GM23338 (cell line): ENCODE data around the gene ANKRD65.

ENCODE experiments used
- CREB1 ChIP-seq: fragments of 250-450 bp; sonication (Bioruptor Pico); IDR thresholded peaks from 2 replicates; pipeline ENCODE4 v1.5.0; 2020; ENCODE audit warnings: low read depth, mild to moderate bottlenecking, moderate library complexity
- EZH2 ChIP-seq: fragments of 200-600 bp; sonication (generic); IDR thresholded peaks from one replicate; pipeline ENCODE4 v1.8.0; 2017; ENCODE audit warnings: antibody characterized with exemption, mild to moderate bottlenecking, low read depth; ENCODE audit not compliant: unreplicated experiment
- EZH2phosphoT487 ChIP-seq: fragments of 200-600 bp; sonication (generic); IDR thresholded peaks from one replicate; pipeline ENCODE4 v1.8.1; 2018; ENCODE audit warnings: antibody characterized with exemption; ENCODE audit not compliant: unreplicated experiment
- POLR2AphosphoS5 ChIP-seq: IDR thresholded peaks from 2 replicates; pipeline ENCODE4 v1.6.1; 2016; ENCODE audit warnings: antibody characterized with exemption, low read depth
- TF ChIP-seq, protein P1 (sequence below), 2 experiments: fragments of 200-600 bp in 1 of 2; sonication (generic) in 1 of 2; conservative IDR thresholded peaks; 2 replicates each; pipeline versions ENCODE4 v1.5.1 to v1.6.1; 2016 to 2017; ENCODE audit warnings: antibody characterized with exemption in 2 of 2, low read depth in 2 of 2, mild to moderate bottlenecking in 2 of 2, moderate library complexity in 1 of 2
- TF ChIP-seq, protein P2 (sequence below): IDR thresholded peaks from one replicate; pipeline ENCODE4 v1.6.1; 2018; ENCODE audit warnings: antibody characterized with exemption; ENCODE audit not compliant: unreplicated experiment

DNA sequence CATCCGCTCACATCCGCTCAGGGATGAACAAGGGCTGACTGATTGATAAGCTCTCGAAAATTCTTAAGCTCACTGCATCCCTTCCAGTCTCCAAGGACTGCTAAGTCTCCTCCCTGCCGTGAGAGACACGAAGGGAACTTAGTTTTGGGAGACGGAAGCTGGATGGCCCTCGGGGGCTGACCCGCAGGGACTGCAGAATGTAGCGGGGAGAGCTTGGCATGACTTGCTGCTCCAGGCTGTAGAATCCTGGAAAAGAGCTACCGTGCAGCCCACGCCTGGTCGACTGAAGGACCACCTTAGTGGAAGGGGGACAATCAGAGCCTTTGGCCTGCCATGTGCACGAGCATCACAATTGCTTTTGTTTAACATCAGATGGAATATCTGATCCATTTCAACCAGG lies 5.3 kb downstream of the ANKRD65 start:
- TF ChIP-seq EZH2phosphoT487 (no peak), EZH2 (no peak), CREB1 (no peak), POLR2AphosphoS5 (no peak)
- TF ChIP-seq, protein P1, sequence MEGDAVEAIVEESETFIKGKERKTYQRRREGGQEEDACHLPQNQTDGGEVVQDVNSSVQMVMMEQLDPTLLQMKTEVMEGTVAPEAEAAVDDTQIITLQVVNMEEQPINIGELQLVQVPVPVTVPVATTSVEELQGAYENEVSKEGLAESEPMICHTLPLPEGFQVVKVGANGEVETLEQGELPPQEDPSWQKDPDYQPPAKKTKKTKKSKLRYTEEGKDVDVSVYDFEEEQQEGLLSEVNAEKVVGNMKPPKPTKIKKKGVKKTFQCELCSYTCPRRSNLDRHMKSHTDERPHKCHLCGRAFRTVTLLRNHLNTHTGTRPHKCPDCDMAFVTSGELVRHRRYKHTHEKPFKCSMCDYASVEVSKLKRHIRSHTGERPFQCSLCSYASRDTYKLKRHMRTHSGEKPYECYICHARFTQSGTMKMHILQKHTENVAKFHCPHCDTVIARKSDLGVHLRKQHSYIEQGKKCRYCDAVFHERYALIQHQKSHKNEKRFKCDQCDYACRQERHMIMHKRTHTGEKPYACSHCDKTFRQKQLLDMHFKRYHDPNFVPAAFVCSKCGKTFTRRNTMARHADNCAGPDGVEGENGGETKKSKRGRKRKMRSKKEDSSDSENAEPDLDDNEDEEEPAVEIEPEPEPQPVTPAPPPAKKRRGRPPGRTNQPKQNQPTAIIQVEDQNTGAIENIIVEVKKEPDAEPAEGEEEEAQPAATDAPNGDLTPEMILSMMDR (conservative IDR thresholded peaks at IDR 0.05; ENCODE audit: low read depth in 2 of 2): no peak
- TF ChIP-seq, protein P2, sequence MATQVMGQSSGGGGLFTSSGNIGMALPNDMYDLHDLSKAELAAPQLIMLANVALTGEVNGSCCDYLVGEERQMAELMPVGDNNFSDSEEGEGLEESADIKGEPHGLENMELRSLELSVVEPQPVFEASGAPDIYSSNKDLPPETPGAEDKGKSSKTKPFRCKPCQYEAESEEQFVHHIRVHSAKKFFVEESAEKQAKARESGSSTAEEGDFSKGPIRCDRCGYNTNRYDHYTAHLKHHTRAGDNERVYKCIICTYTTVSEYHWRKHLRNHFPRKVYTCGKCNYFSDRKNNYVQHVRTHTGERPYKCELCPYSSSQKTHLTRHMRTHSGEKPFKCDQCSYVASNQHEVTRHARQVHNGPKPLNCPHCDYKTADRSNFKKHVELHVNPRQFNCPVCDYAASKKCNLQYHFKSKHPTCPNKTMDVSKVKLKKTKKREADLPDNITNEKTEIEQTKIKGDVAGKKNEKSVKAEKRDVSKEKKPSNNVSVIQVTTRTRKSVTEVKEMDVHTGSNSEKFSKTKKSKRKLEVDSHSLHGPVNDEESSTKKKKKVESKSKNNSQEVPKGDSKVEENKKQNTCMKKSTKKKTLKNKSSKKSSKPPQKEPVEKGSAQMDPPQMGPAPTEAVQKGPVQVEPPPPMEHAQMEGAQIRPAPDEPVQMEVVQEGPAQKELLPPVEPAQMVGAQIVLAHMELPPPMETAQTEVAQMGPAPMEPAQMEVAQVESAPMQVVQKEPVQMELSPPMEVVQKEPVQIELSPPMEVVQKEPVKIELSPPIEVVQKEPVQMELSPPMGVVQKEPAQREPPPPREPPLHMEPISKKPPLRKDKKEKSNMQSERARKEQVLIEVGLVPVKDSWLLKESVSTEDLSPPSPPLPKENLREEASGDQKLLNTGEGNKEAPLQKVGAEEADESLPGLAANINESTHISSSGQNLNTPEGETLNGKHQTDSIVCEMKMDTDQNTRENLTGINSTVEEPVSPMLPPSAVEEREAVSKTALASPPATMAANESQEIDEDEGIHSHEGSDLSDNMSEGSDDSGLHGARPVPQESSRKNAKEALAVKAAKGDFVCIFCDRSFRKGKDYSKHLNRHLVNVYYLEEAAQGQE: no peak
